ENCODE measurements around the gene HLA-C.

The HLA-C gene

GRCh38 chr6:31228476-31228875, 43.4 kb downstream of the HLA-C start:
- FAIRE-seq (no peak), DNase-seq (ENCODE audit: insufficient read length) (no peak)
- TF ChIP-seq TAF1 (IDR thresholded peaks at IDR 0.05; ENCODE audit: borderline replicate concordance, low read depth, low read length) (no peak), POLR2A (IDR thresholded peaks at IDR 0.05; ENCODE audit: low read depth, low read length) (no peak), POLR2AphosphoS5 (IDR thresholded peaks at IDR 0.05; ENCODE audit: low read depth, low read length) (no peak)

GRCh38 chr6:31227143-31227542, 44.7 kb downstream of the HLA-C start:
- TF ChIP-seq TAF1 (IDR thresholded peaks at IDR 0.05; ENCODE audit: borderline replicate concordance, low read depth, low read length): no peak
- no peak for TF ChIP-seq POLR2AphosphoS5 (IDR thresholded peaks at IDR 0.05; ENCODE audit: low read depth, low read length)
- no peak for TF ChIP-seq POLR2A (IDR thresholded peaks at IDR 0.05; ENCODE audit: low read depth, low read length)

GRCh38 chr6:31225735-31226134, 46.2 kb downstream of the HLA-C start:
- no peak for DNase-seq (ENCODE audit: insufficient read length)
- TF ChIP-seq POLR2A (IDR thresholded peaks at IDR 0.05; ENCODE audit: low read depth, low read length): no peak
- no peak for TF ChIP-seq TAF1 (IDR thresholded peaks at IDR 0.05; ENCODE audit: borderline replicate concordance, low read depth, low read length)
- no peak for TF ChIP-seq POLR2AphosphoS5 (IDR thresholded peaks at IDR 0.05; ENCODE audit: low read depth, low read length)
- FAIRE-seq: no peak

More at GRCh38 chr6:31227143-31227542, 44.7 kb downstream of the HLA-C start:
- FAIRE-seq: no peak
- no peak for DNase-seq (ENCODE audit: insufficient read length)

GRCh38 chr6:31222496-31222895, 49.4 kb downstream of the HLA-C start:
- TF ChIP-seq POLR2A (IDR thresholded peaks at IDR 0.05; ENCODE audit: low read depth, low read length): no peak
- no peak for TF ChIP-seq POLR2AphosphoS5 (IDR thresholded peaks at IDR 0.05; ENCODE audit: low read depth, low read length)
- TF ChIP-seq TAF1 (IDR thresholded peaks at IDR 0.05; ENCODE audit: borderline replicate concordance, low read depth, low read length): no peak
- DNase-seq (ENCODE audit: insufficient read length) (no peak), FAIRE-seq (no peak)
